HFF-Myc (cell line): ENCODE results near the gene MBP.

ENCODE experiments used
- DNase-seq: peaks from one replicate; pipeline ENCODE4 v3.0.0-alpha.2; 2011; ENCODE audit warnings: low read depth; ENCODE audit errors: extremely low read depth
- H3K4me3 ChIP-seq: replicated peaks from 2 replicates; pipeline ENCODE4 v1.5.1; 2011; ENCODE audit warnings: low read depth, mild to moderate bottlenecking, control low read depth, low read length
- TF ChIP-seq, protein P1 (sequence below): IDR thresholded peaks from 2 replicates; pipeline ENCODE4 v1.5.1; 2012; ENCODE audit warnings: mild to moderate bottlenecking, low read depth, low read length, control low read depth; ENCODE audit errors: missing control alignments

The MBP gene

DNA sequence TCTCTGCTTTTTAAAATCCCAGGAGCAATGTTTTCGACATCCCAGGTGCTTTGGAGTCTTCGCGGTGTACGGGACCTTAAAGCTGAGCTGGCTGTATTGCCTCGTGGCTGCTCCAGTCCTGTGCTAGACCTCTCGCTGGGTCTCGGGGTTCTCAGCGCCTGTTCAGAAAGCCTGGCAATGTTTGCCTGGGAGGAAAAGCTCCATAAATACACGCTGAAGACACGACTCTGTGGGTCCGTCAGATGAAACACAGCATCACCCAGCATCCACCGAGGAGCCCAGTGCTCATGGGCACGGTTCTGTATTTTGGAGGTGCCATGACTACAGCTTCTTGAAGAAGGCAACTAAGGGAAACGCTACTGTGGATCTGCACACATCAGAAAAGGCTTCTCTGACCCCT, 21.6 kb downstream of the MBP start:
- DNase-seq, result no peak
- no peak overlapping the region for H3K4me3 ChIP-seq
- TF ChIP-seq, protein P1, sequence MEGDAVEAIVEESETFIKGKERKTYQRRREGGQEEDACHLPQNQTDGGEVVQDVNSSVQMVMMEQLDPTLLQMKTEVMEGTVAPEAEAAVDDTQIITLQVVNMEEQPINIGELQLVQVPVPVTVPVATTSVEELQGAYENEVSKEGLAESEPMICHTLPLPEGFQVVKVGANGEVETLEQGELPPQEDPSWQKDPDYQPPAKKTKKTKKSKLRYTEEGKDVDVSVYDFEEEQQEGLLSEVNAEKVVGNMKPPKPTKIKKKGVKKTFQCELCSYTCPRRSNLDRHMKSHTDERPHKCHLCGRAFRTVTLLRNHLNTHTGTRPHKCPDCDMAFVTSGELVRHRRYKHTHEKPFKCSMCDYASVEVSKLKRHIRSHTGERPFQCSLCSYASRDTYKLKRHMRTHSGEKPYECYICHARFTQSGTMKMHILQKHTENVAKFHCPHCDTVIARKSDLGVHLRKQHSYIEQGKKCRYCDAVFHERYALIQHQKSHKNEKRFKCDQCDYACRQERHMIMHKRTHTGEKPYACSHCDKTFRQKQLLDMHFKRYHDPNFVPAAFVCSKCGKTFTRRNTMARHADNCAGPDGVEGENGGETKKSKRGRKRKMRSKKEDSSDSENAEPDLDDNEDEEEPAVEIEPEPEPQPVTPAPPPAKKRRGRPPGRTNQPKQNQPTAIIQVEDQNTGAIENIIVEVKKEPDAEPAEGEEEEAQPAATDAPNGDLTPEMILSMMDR, result no peak

DNA sequence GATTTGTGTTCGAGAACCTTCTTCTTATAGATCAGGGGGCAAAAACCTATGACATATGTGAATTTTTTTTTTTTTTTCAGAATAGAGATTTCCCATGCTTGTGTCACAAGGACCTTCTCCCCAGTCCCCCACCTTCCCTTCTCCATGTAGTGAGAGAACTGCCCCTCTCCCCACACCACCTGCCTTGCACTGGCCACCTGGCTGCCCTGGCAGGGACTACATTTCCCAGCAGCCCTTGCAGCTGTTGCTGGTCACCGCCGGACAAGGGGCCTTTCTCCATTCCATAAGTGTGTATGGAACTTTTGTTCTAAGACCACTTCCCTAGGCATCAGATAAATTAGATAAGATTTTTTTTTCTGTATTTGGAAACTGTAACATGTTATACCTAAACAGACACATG, 22.2 kb downstream of the MBP start:
- no peak for DNase-seq
- TF ChIP-seq, protein P1, result no peak
- no peak overlapping the region for H3K4me3 ChIP-seq

DNA sequence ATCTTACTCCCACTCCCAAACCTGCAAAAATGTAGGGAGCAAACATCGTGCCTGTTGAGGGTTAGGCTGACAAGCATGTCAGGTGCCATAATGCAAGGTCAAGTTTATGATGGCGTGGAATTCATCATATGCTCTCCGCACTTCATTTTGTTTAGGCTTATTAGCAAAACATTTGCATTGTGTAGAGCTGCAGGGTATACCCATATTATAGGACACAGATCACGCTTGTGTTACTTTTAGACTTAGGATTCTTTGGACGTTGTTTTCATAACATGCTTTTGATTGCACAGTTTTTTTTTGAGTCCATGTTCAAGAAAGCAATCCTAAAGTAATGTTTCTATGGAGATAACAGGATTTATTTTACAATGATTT, 22.9 kb downstream of the MBP start:
- TF ChIP-seq, protein P1, result no peak
- no peak for DNase-seq
- H3K4me3 ChIP-seq, result no peak overlapping the region

DNA sequence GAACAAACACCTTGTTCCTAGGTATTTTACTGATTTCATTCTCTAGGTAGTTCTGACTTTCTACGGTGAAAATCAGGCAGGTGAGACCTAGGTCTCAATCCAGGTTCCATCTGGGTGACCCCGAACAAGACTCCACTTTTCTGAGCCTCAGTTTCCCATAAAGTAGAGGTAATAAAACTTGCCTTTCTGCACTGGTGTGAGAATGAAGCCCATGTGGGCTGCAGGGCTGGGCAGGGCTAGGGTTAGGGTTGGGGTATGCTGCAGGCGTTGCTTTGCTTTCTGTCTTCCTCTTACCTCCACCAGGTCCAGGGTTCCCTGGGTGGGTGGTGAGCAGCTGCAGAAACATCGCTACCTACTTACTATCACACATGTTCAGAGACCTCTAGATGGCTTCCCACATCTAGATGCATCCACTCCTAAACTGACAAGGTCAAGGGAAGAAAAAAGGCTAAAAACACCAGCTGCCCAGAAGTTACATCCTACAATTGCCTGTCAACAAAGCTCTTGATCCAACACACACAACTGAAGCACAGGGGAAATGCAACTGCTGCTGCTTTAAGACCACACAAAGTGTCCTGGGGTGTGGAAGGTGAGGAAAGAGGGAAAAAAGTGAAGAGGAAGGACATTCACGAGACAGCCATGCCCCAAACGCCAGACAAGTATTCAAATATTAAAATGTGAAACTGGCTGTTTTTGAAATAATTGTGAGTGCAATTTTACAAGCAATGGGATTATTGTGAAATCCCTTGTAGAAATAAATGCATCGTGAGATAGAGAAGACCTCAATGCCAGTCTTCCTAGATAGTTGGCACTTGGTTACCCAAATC, 23.5 kb downstream of the MBP start:
- no peak for DNase-seq

DNA sequence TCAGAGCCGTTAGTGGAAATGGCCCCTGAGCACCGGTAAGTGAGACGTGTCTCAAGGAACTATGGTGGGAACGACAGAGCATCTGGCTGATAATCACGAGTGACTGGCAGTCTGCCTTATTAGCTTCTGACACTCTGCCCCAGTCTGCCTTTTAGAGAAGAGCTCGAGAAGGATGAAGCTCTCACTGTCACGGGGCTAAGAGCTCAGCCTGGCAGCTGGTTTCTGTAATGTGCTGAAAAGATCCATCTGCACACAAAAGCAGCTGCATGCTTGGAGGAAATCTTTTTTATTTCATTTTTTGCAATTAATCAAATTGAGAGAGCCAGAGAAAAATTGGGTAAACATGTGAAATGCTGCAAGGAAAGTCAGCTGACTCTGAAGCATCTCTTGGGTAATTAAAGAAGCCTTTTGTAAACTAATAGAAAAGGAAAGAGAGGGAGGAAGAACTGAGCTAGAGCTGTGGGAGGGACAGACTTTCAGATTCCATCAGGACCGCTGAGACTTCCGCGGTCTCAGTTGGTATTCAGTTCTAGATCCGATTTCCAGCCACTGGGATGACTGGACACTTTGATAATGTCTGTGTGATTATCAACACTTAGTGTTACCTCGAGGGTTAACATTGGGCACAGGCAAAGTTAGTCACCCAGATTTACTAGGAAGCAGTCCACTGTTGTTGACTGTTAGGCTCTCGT, 24.4 kb downstream of the MBP start:
- TF ChIP-seq, protein P1, result no peak
- no peak for DNase-seq
- H3K4me3 ChIP-seq, result no peak overlapping the region

More for the DNA sequence above, 23.5 kb downstream of the MBP start:
- TF ChIP-seq, protein P1, result no peak
- H3K4me3 ChIP-seq, result no peak overlapping the region

DNA sequence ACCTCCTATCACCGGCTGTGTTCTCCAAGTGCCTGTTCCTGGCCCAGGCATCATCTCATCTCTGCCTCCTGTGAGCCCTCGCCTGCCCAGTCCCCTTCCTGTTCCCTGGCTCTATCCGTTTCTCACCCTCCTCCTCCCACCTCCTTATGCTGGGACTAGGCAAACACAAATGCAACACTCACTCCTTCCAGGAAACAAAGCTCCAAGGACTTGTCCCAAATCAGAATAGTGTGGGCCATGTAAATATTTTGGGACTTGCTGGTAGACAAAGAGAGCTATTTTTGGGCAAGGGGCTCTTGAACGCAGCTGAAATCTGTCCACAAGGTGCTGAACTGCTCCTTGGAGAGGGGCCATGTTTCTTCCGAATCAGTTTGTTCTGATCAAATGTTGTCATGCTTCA, 25.3 kb downstream of the MBP start:
- DNase-seq, result no peak
- no peak overlapping the region for H3K4me3 ChIP-seq
- TF ChIP-seq, protein P1, result no peak
